GM21576 (cell line): ENCODE data around the gene SSC5D.

Experiments used
- ATAC-seq: cut with Tn5 transposase; IDR thresholded peaks from one replicate; pipeline ENCODE4 v1.9.1; 2021; ENCODE audit warnings: mild to moderate bottlenecking, moderate library complexity; ENCODE audit not compliant: unreplicated experiment

Gene SSC5D

DNA sequence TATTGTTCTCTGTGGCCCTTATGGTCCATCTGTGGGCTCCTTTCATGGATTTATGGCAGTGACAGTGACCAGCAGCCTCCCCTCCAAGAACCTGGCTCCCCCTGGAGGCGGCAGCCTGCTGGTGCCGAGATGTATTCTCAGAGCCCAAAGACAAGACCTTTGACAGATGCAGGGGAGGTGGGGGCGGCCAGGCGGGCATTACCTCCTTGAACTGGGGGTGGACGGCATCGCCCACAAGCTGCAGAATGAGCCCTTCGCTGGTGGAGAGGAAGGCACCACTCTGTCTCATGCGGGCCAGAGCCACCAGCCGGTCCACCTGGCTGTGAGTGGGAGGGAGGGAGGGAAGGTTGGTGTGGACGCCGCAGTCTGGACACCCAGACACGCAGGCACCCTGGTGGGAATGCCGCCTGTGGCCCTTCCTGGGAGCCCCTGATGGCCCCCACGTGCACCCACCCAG, 33.4 kb upstream of the SSC5D start:
- ATAC-seq, result no peak

DNA sequence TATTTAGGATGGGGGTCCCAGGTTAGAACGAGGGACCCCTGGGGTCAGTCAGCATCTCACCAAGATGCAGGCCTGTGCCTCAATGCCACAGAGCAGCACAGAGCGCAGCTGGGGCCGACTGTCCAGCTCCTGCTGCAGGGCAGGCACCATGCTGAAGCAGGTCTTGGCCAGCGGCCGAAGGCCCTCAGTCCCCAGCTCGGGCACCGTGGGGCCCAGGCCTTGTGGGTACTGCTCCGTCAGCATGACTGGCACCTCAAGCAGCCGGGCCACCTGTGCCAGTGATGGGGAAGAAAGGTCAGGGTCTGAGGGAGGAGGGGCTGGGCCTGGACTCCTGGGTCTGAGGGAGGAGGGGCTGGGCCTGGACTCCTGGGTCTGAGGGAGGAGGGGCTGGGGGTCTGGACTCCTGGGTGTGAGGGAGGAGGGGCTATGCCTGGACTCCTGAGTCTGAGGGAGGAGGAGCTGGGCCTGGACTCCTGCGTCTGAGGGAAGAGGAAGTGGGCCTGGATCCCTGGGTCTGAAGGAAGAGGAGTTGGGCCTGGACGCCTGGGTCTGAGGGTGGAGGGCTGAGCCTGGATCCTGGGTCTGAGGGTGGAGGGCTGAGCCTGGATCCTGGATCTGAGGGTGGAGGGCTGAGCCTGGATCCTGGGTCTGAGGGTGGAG, 32.5 kb upstream of the SSC5D start:
- no peak for ATAC-seq

DNA sequence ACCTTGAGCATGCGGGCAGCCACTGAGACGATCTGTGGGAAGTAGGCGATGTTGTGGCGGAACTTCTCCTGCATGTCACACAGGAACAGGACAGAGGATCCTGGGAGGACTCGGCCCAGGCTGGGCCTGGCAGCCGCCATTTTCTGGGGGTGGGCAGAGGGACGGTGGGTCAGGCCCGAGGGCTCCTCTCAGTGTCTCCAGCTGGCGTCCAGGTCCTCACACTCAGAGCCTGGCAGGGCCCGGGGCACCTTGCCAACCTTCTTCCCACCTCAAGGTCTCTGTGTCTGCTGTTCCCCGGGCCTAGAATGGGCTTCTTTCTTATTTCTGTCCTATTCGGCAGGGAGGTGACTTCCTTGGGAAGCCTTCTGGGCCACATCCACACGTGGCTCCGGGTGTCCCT, 31.9 kb upstream of the SSC5D start:
- no peak for ATAC-seq

DNA sequence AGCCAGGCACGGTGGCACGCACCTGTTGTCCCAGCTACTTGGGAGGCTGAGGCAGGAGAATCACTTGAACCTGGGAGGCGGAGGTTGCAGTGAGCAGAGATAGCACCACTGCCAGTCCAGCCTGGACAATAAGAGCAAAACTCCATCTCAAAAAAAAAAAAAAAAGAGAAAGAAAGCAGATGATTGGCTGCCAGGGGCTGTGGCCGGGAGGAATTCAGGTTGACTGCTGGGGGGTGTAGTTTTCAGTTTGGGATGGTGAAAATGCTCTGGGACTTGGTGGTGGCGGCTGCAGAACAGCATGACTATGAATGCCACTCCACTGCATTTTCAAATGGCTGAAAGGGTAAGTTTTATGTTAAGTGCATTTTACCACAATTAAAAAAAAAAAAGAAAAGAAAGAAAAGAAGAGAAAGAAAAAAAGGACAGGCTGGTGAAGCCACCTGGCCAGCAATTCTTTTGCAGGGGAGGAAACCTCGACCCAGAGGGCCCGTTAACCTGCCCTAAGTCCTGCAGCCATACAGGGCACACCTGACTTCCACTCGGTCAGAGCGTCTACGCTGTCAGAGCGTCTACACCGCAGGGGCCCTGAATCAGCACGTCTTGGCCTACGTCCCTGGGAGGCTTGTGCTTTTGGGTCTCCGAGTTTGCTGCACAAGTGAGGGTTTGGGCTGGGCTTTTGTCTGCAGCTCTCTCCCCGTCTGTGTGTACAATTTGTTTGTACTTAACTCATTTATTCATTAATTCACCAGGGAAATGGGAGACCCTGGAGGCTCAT, 30.4 kb upstream of the SSC5D start:
- no peak for ATAC-seq

DNA sequence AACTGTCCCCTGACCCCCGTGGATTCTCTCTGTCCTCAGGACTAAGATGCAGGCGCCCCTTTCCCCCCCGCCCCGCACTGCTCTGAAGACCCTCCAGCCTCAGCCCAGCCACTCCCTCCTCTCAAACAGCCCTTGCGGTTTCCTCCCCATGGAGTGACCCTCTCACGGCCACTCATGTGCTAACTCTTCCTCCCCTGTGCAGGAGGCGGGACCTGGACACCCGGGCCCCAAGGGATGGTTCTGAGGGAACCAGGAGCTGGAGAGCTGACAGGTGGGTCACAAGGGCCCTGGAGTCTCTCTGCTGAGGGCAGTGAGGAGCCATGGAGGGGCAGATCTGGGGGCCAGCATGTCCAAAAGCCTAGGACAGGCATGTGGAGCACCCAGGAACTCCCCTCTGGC, 28.7 kb upstream of the SSC5D start:
- no peak for ATAC-seq

DNA sequence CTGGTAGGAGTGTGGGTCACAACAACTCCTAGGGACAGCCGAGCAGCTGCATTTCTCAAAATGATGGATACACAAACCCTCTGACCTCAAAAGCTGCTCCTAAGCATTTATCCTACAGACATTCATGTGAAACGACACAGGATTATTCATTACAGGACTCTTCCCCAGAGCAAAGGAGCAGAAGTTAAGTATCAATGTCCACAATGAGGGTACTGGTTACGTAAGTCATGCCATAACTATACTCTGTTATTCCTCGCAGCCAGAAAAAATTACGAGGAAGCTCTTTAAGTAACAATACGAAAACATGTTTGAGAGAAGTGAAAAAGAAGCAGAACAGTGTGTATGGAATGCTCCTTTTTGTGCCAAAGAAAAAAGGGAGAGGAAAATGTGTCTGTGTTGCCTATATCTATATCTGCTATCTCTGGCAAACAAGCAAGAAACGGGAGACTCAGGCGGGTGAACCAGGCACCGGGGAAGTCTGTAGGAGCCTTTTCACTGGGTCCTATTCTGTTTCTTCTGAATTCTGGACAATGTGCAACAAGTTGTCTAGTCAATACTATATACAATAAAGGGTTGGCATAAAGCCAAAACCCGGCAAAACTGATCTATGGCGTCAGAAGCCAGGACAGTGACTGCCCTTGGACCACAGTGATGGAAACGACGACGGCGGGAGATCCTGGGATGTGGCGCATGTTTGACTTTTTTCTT, 28.1 kb upstream of the SSC5D start:
- ATAC-seq, result no peak

DNA sequence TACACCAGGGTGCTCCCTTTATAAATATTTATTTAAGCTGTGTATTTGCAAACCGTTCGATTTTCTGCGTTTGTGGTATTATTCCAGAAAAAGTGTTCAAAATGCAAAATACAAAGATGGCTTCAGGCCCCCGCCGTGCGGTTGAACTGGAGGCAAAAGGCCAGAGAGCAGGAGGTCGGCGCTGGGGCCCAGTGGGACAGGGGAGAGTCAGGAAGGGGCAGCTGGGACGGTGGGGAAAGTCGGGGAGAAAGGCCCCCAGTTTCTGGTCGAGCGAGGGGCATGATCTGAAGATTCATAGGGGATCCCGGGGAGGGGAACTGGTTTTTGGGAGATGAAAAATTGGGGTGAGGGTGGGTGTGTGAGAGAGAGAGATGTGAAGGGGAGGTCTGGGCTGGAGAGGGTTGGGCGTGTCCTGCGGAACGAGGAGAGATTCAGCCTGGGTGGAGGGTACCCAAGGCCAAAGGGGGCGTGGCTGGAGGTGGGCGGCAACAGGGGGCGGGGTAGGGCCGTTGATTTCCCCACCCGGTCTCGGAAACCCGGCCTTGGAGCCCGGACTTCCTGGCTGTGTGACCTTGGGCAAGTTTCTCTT, 27.5 kb upstream of the SSC5D start:
- no peak for ATAC-seq

DNA sequence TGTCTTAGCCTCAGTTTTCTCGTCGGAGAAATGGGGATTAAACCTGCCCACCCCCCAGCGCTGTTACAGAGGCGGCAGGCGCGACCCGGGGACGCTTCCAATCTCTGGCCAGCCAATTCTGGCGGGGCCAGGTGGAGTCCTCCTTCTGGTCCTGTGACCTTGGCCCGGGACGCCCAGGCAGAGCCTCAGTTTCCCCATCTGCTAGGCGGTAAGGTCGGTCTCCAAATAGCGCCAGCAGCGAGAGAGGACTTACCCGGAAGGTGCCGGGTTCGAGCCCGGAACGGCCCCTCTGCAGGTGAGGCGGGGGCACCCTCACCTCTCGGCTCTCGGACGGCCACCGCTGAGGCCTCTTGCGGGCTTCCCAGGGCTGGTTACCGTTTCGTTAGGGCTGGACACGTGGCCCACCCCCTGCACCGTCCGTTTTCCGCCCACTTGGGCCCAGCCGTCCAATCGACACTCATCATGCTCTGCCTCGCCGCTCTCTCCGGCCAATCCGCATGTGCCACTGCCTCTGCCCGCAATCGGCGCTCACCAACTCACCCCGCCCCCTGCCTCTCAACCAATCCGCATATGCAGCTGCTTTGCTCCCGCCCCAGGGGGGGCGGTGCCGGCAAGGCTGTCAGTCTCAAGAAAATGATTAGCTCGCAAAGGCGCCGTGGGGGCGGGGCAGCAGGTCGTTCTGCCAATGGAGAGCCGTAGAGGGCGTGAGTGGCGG, 26.8 kb upstream of the SSC5D start, which contains the start of gene ISOC2:
TSS of gene ISOC2 (minus strand) at position 384 of the 715 bp plus-strand sequence. CDS start 5,156 bp downstream, outside the sequence.
- peak; percentile 92 for ATAC-seq

DNA sequence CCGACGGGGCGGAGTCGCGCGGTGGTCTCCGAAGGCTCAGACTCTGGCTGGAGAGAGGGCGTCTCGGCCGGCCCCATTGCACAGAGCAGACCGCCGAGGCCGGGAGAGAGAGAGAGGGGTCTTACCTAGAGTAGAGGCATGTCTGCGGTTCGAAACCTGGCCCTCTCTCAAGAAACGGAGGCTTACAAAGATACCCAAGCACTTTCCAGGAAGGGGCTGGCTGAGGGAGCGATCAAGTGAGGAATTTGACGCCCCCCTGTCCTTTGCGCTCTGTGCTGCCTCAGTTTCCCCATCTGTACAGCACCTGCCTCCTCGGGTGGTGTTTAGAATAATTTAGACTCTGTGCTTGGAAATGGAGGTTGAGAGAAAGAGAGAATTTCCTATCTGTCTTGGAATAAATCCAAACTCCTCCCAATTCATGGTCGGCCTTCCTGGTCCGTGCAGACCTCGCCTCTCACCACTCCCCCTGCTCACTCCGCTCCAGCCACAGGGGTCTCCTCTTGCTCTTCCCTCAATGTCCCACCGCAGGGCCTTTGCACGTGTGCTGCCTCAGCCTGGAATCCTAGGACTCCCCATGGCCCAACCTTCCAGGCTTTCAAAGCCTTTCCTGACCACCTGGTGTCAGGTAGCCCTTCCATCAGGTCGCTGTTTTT, 26.1 kb upstream of the SSC5D start:
- no peak for ATAC-seq

DNA sequence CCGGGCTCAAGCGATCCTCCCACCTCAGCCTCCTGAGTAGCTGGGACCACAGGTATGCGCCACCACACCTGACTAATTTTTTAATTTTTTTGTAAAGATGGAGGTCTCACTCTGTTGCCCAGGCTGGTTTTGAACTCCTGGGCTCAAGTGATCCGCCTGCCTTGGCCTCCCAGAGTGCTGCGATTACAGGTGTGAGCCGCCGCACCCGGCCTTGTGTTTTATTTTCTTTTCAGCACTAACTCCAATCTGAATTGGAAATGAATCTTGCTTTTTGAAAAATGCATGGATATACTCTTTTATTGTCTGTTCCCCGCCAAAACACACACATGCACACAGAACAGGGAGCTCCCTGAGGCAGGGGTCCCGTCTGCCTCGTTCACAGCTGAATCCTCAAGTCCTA, 25.5 kb upstream of the SSC5D start:
- no peak for ATAC-seq

DNA sequence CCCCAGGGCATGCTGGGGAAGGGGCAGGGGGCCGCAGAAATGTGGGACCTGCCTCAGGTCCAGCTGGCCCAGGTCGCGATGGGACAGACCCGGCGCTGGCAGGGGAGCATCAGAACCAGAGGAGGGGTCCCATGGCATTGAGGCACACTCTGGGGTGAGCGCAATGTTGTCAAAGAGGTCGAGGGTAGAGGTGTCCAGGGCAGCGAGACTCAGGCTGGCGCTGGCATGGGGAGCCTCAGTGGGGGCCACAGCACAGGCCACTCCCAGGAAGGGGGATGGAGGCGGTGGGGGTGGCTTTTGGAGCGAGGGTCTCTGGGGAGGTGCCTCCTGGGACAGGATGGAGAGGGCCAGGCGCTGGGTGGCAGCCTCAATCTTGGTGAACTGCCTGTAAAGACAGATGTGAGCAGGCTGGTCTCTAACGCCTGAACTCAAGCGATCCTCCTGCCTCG, 24.6 kb upstream of the SSC5D start:
- no peak for ATAC-seq

DNA sequence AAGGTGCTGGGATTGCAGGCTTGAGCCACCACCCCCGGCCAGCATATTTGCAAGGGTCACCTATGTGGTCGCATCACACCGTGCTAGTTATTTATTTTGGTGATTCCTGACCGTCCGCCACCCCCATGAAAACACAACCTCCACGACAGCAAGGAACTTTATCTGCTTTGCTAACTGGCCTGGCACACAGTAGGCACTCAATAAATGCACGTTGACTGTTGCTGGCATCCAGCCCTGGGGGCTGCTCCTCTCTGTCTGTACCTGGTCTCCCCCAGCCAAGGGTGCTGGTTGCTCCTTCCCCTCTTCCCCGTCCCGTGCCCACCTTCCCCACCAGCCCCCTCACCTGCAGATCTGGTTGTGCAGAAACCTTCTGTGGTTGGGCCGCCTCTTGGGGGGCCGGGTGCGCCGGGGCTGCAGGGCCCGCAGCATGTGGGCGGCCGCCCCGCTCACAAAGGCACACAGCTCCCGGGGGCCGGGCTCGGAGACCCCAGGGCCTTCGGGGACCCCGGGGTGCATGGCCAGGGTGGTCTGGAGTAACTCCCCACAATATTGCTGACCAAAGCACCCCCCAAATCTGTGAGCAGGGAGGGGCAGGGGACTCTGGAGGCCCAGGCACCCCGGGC, 24.1 kb upstream of the SSC5D start:
- ATAC-seq, result no peak

DNA sequence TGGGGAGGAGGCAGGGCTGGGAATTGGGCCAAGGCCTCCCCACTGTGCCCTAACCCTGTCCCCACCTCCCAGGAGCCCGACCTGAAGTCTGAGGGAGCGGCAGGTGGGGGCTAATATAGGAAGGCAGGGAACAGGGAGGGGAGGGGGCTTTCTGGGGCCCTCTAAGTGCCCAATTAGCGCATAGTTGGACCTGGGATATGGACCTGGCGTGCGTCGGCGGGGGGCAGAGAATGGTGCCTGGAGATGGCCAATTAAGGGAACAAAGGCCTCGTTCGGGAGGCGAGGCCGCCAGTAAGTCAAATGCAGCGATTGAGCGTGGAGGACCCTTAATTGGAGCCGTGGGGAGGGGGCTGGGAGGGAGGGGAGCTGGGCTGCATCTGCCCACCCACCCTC, 23.6 kb upstream of the SSC5D start, which contains the start of gene C19orf85:
TSS of gene C19orf85 (minus strand) at position 90 of the 393 bp plus-strand sequence. CDS start 197 bp downstream, outside the sequence.
- ATAC-seq, result no peak

DNA sequence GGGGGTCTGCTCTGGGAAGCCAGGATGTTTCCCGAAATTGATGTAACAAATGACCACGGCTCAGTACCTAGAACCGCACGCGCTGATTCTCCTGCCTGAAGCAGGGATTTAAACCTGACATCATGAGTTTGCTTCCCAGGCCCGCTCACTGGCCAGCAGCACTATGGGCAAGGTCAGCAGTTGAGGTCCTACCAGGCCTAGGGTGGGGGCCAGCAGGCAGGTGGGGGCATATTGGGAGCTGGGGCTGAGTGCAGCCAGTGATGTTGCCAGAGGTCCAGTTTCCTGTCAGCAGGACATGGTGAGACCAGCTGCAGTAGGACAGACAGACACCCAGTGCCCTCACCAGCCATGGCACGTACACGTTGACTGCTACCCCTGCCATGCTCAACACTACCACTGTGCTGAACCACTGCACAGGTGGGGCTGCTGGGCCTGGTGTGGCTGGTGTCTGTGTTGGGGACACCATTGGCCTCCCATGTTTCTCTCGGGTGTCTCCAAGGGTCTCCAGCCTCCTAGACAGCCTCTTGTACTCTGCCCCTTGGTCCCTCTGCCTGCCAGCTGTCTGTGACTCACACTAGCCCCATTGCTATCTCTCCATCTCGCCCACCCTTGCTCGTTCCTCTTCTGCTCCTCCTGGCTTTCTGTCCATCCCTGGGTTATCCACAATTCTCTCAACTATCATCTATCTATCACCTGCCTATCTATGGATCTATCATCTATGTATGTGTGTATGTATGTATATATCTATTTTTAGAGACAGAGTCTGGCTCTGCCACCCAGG, 22.6 kb upstream of the SSC5D start:
- no peak for ATAC-seq

DNA sequence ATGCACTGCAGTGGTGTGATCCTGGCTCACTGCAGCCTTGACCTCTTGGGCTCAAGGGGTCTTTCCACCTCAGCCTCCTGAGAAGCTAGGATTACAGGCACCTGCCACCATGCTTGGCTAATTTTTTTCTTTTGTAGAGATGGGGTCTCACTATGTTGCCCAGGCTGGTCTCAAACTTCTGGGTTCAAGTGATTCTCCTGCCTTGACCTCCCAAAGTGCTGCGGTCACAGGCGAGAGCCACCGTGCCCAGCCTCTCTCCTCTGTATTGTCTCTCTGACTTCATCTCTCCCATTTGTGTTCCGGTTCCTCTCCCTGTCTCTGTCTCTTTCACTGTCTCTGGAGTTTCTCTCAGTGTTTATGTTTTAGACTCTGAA, 22.0 kb upstream of the SSC5D start:
- no peak for ATAC-seq

DNA sequence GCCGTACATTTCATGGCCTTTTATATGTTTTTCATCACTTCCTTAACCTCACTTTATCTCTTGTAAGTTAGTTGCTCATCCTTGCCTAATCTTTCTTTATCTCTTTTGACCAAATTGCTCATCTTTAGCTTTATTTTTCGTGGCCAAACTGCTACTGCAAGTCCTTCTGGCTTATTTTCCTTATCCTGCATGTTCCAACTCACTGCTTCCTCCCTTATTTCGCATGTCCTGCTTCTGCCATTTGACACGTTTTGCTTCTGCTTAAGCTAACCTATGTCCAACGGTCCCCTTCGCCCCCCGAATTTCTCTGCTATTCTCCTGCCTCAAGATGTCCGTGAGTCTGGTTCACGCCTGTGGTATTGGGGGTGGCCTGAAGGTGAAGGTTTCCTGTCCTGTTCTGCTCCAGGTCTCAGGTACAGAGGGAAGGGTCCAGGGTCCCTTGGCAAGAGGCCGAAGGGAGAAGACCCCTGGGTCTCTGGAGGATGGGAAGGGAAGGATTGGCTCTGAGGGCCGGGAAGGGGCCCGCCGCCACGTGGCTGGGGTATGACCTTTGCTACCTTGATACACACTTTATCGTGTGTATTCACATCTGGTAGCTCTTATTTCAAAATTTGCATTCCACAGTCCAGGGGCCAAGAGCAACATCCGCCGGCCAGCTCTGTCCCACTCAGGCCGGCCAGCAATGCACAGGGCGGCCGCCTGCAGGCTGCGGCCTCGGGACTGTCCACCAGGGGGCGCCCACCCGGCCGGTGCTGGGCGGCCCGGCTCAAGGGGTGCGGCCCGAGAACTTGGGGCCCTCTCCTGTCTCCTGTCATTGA, 20.8 kb upstream of the SSC5D start:
- ATAC-seq, result no peak

DNA sequence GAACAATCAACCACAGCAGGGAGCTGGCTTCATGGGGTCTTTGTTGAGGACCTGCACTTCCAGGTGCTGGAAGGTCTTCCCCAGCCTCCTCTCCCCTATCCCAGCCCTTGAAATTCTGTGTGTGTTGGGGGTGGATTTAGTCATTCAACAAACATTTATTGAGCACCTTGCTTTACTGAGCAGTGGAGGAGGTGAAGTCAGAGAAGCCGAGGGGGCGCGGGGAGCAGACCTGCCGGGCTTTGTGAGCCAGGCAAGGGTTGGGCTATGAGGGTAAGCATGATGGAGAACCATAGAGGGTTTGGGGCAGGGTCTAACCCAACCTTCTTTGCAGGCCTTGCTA, 20.2 kb upstream of the SSC5D start:
- ATAC-seq, result no peak

DNA sequence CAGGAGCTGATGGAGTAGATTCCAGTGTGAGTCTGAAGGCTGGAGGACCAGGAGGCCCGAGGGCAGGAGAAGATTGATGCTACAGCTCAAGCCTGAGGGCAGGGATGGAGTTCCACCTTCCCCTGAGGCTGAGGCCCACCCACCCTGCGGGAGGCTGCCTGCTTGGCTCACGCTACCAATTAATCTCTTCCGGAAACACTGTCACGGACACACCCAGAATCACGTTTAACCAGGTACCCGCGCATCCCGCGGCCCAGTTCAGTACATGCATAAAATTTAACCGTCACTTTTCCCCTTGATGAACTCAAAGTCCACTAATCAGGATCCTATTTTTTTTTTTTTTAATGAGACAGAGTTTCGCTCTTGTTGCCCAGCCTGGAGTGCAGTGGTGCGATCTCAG, 17.0 kb upstream of the SSC5D start:
- no peak for ATAC-seq
